ENCODE results near the gene SLC38A4. TPM values are rescaled to one million over a fixed set of nuclear protein-coding genes. Genes with fewer than 3 reads are reported as not detected.

SLC38A4 gene
- total and polyA plus RNA-seq, 2 experiments from 2014 or later = 6.2 to 12.5 TPM

- no peaks in the 10 kb centered on the region for H3K9me2 ChIP-seq (ENCODE audit: insufficient read depth)
- Mint-ChIP-seq H3K36me3 (ENCODE audit: low read depth) (peaks cover 40% of the 10 kb centered on the region; the same call in 2 of the 3 replicates), H3K4me3 (no peak overlapping the region), H3K4me1 (no peaks in the 10 kb centered on the region), H3K27me3 (ENCODE audit: insufficient read depth, low read depth, poor library complexity) (no peaks in the 10 kb centered on the region), H3K9me3 (peaks cover 91% of the 10 kb centered on the region), H3K27ac (no peak overlapping the region)
- H3F3A ChIP-seq (replicated peaks; ENCODE audit: low read depth) = no peaks in the 10 kb centered on the region
- H3K27ac ChIP-seq (ENCODE audit: low read depth) = no peak overlapping the region
- H3K4me1 ChIP-seq (ENCODE audit: insufficient read depth) = no peaks in the 10 kb centered on the region
- no peak overlapping the region for H2AFZ ChIP-seq
- no peaks in the 10 kb centered on the region for H3K79me2 ChIP-seq (replicated peaks; ENCODE audit: insufficient read depth)
- TF ChIP-seq CREB1 (CRISPR knock-in tag; IDR thresholded peaks at IDR 0.05; ENCODE audit: low read depth) = no peak
- no peak for TF ChIP-seq JUNB (IDR thresholded peaks at IDR 0.05; ENCODE audit: unreplicated experiment)
- TF ChIP-seq STAT1 (IDR thresholded peaks at IDR 0.05; ENCODE audit: unreplicated experiment) = no peak
- no peak for TF ChIP-seq ZNF462 (CRISPR knock-in tag; IDR thresholded peaks at IDR 0.05)
- TF ChIP-seq ETS1 (IDR thresholded peaks at IDR 0.05) = no peak
- no peak for TF ChIP-seq NANOG (IDR thresholded peaks at IDR 0.05; ENCODE audit: borderline replicate concordance)
- no peak for TF ChIP-seq ZNF114 (CRISPR knock-in tag; IDR thresholded peaks at IDR 0.05)
- no peak for TF ChIP-seq EZH2phosphoT487 (IDR thresholded peaks at IDR 0.05; ENCODE audit: unreplicated experiment)
- TF ChIP-seq POLR2AphosphoS5 (IDR thresholded peaks at IDR 0.05; ENCODE audit: low read depth) = no peak
- TF ChIP-seq EZH2 (IDR thresholded peaks at IDR 0.05; ENCODE audit: low read depth, unreplicated experiment) = no peak
- no peak for TF ChIP-seq ZNF331 (CRISPR knock-in tag; IDR thresholded peaks at IDR 0.05; ENCODE audit: low read depth)
- TF ChIP-seq CTCF (conservative IDR thresholded peaks at IDR 0.05; ENCODE audit: low read depth in 2 of 2) = no peak
- TF ChIP-seq REST (IDR thresholded peaks at IDR 0.05; ENCODE audit: unreplicated experiment) = no peak
- H3K4me2 ChIP-seq = no peak overlapping the region
- DNase-seq (ENCODE audit: low spot score) = peak; percentile 62
- H3K27me3 ChIP-seq (ENCODE audit: insufficient read depth) = no peaks in the 10 kb centered on the region
- H3K36me3 ChIP-seq (ENCODE audit: insufficient read depth) = peaks cover 11% of the 10 kb centered on the region
- H3K4me3 ChIP-seq = no peak overlapping the region
- ATAC-seq = no peak
- no peaks in the 10 kb centered on the region for H4K20me1 ChIP-seq (replicated peaks; ENCODE audit: insufficient read depth)
These were observed 32.6 kb upstream of the SLC38A4 start for GRCh38 chr12:46858368-46858767.
